ENCODE results near the gene MTMR2. TPM values are rescaled to one million over a fixed set of nuclear protein-coding genes. Genes with fewer than 3 reads are reported as not detected.

The MTMR2 gene
- total and polyA plus RNA-seq, 9 of the 15 experiments (the other 6 are each of a cell fraction or from before 2014, with no cell fraction given), result 12.6 to 35.8 (median 25.2) TPM

DNA sequence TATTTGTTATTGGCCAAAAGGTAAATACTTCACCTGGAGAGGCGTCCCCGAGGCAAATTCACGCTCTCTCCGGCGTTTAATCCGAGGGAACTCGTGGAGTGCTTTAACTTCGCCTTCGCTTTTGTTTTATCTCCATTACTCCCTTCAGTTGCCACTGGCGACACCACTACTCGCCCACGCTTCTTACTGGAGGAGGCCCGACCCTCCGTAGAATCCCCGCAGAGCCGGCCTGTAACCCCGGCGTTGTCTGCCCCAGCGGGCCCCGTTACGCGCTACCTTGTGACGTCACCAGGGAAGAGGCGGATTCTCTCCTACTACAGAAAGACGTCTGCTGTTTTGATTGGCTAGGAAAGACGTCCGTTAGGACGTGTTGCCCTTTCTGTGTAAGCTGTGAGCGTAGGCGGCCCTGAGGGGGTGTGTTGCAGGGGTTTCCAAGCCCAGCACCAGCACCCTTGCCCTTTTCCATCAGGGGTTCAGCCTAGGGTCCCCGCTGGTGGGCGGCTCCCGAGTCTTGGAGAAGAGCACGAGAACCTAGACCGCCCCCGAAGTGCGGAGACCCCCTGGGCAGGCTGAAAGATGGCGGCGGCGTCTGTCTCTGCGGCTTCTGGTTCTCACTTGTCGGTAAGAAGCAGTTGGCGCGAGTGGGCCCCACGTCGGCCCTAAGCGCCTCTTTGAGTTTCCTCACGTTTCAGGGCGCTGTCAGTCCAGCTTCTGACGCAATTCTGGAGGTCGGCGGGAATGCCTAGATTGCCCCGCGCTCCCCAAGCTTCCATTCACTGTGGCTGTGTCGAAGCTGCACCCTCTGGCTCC is 133.6 kb downstream of the MTMR2 start, which contains the start of gene CEP57 (continued):
- TF ChIP-seq, protein P1, sequence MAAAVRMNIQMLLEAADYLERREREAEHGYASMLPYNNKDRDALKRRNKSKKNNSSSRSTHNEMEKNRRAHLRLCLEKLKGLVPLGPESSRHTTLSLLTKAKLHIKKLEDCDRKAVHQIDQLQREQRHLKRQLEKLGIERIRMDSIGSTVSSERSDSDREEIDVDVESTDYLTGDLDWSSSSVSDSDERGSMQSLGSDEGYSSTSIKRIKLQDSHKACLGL (CRISPR knock-in tag; IDR thresholded peaks at IDR 0.05; ENCODE audit: borderline replicate concordance, poor library complexity, severe bottlenecking), result no peak
- TF ChIP-seq, protein P2, sequence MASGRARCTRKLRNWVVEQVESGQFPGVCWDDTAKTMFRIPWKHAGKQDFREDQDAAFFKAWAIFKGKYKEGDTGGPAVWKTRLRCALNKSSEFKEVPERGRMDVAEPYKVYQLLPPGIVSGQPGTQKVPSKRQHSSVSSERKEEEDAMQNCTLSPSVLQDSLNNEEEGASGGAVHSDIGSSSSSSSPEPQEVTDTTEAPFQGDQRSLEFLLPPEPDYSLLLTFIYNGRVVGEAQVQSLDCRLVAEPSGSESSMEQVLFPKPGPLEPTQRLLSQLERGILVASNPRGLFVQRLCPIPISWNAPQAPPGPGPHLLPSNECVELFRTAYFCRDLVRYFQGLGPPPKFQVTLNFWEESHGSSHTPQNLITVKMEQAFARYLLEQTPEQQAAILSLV (tag; IDR thresholded peaks at IDR 0.05), result no peak
- TF ChIP-seq, protein P3, sequence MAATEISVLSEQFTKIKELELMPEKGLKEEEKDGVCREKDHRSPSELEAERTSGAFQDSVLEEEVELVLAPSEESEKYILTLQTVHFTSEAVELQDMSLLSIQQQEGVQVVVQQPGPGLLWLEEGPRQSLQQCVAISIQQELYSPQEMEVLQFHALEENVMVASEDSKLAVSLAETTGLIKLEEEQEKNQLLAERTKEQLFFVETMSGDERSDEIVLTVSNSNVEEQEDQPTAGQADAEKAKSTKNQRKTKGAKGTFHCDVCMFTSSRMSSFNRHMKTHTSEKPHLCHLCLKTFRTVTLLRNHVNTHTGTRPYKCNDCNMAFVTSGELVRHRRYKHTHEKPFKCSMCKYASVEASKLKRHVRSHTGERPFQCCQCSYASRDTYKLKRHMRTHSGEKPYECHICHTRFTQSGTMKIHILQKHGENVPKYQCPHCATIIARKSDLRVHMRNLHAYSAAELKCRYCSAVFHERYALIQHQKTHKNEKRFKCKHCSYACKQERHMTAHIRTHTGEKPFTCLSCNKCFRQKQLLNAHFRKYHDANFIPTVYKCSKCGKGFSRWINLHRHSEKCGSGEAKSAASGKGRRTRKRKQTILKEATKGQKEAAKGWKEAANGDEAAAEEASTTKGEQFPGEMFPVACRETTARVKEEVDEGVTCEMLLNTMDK (IDR thresholded peaks at IDR 0.05; ENCODE audit: borderline replicate concordance, insufficient read depth, low read depth, low read length, poor library complexity, severe bottlenecking), result no peak
- TF ChIP-seq ZNF133 (CRISPR knock-in tag; IDR thresholded peaks at IDR 0.05) (no peak), ZNF212 (CRISPR knock-in tag; IDR thresholded peaks at IDR 0.05) (no peak), ARNT (IDR thresholded peaks at IDR 0.05) (peak; percentile 16 to 68; a peak in 1 of 4 replicates), PHF20 (IDR thresholded peaks at IDR 0.05; ENCODE audit: partially characterized antibody) (peak; percentile 37), ZNF785 (CRISPR knock-in tag; IDR thresholded peaks at IDR 0.05) (no peak), KAT7 (CRISPR knock-in tag; IDR thresholded peaks at IDR 0.05; ENCODE audit: borderline replicate concordance) (peak; percentile 98), MBD2 (IDR thresholded peaks at IDR 0.05; ENCODE audit: borderline replicate concordance, low read depth) (peak; percentile 71), TRIM28 (IDR thresholded peaks at IDR 0.05) (no peak), CREBBP (IDR thresholded peaks at IDR 0.05; ENCODE audit: low read depth, low read length) (no peak), ZFX (CRISPR knock-in tag; IDR thresholded peaks at IDR 0.05) (peak; percentile 92), RAD51 (IDR thresholded peaks at IDR 0.05; ENCODE audit: borderline replicate concordance, low read depth) (no peak), SIRT6 (IDR thresholded peaks at IDR 0.05; ENCODE audit: low read depth, low read length) (peak; percentile 80), SIN3A (IDR thresholded peaks at IDR 0.05; ENCODE audit: borderline replicate concordance in 2 of 2, control insufficient read depth in 1 of 2, low read depth in 2 of 2, low read length in 2 of 2) (peak in 1 of 2 experiments; percentile 19; a peak in 2 of 4 replicates), RFX1 (IDR thresholded peaks at IDR 0.05) (peak; percentile 70)
- TF ChIP-seq, protein P4, sequence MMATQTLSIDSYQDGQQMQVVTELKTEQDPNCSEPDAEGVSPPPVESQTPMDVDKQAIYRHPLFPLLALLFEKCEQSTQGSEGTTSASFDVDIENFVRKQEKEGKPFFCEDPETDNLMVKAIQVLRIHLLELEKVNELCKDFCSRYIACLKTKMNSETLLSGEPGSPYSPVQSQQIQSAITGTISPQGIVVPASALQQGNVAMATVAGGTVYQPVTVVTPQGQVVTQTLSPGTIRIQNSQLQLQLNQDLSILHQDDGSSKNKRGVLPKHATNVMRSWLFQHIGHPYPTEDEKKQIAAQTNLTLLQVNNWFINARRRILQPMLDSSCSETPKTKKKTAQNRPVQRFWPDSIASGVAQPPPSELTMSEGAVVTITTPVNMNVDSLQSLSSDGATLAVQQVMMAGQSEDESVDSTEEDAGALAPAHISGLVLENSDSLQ (IDR thresholded peaks at IDR 0.05), result peak; percentile 98
- TF ChIP-seq, protein P5, sequence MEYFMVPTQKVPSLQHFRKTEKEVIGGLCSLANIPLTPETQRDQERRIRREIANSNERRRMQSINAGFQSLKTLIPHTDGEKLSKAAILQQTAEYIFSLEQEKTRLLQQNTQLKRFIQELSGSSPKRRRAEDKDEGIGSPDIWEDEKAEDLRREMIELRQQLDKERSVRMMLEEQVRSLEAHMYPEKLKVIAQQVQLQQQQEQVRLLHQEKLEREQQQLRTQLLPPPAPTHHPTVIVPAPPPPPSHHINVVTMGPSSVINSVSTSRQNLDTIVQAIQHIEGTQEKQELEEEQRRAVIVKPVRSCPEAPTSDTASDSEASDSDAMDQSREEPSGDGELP (CRISPR knock-in tag; IDR thresholded peaks at IDR 0.05; ENCODE audit: borderline replicate concordance), result 0 out of 2 replicates have a peak, but pooled peaks have one; percentile 28
- TF ChIP-seq, protein P6, sequence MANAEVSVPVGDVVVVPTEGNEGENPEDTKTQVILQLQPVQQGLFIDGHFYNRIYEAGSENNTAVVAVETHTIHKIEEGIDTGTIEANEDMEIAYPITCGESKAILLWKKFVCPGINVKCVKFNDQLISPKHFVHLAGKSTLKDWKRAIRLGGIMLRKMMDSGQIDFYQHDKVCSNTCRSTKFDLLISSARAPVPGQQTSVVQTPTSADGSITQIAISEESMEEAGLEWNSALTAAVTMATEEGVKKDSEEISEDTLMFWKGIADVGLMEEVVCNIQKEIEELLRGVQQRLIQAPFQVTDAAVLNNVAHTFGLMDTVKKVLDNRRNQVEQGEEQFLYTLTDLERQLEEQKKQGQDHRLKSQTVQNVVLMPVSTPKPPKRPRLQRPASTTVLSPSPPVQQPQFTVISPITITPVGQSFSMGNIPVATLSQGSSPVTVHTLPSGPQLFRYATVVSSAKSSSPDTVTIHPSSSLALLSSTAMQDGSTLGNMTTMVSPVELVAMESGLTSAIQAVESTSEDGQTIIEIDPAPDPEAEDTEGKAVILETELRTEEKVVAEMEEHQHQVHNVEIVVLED (CRISPR knock-in tag; IDR thresholded peaks at IDR 0.05), result 0 out of 2 replicates have a peak, but pooled peaks have one; percentile 17
